WERI-Rb-1 (cell line): ENCODE measurements around the gene RUSC2.

ENCODE experiments used
- DNase-seq: peaks from one replicate; pipeline ENCODE4 v3.0.0-alpha.2; 2020
- H3K27ac ChIP-seq: fragments of 250-450 bp; sonication (Bioruptor Pico); 2 replicates; pipeline ENCODE4 v1.5.1; 2020; ENCODE audit warnings: mild to moderate bottlenecking, moderate library complexity
- H3K27me3 ChIP-seq: fragments of 250-450 bp; sonication (Bioruptor Pico); 2 replicates; pipeline ENCODE4 v1.5.1; 2021; ENCODE audit warnings: mild to moderate bottlenecking, low read depth, moderate library complexity; ENCODE audit not compliant: insufficient read depth, severe bottlenecking
- H3K36me3 ChIP-seq: fragments of 250-450 bp; sonication (Bioruptor Pico); 2 replicates; pipeline ENCODE4 v1.5.1; 2020; ENCODE audit warnings: mild to moderate bottlenecking, moderate library complexity
- H3K4me3 ChIP-seq: 2 replicates; pipeline ENCODE4 v1.5.1; 2011; ENCODE audit warnings: low read depth, mild to moderate bottlenecking, control low read depth, low read length
- H3K9me3 ChIP-seq: fragments of 250-450 bp; sonication (Bioruptor Pico); 2 replicates; pipeline ENCODE4 v1.5.1; 2021; ENCODE audit warnings: mild to moderate bottlenecking, moderate library complexity; ENCODE audit not compliant: severe bottlenecking
- TF ChIP-seq, protein P1 (sequence below): IDR thresholded peaks from 2 replicates; pipeline ENCODE4 v1.5.1; 2011; ENCODE audit warnings: low read depth, mild to moderate bottlenecking, control low read depth, inconsistent platforms, low read length

RUSC2 gene

GRCh38 chr9:35517552-35518224, 27.8 kb downstream of the RUSC2 start:
- Histone ChIP-seq H3K36me3 (no peaks in the 10 kb centered on the region), H3K9me3 (no peaks in the 10 kb centered on the region), H3K27me3 (no peaks in the 10 kb centered on the region), H3K4me3 (no peak overlapping the region), H3K27ac (no peak overlapping the region)
- no peak for DNase-seq
- TF ChIP-seq, protein P1, sequence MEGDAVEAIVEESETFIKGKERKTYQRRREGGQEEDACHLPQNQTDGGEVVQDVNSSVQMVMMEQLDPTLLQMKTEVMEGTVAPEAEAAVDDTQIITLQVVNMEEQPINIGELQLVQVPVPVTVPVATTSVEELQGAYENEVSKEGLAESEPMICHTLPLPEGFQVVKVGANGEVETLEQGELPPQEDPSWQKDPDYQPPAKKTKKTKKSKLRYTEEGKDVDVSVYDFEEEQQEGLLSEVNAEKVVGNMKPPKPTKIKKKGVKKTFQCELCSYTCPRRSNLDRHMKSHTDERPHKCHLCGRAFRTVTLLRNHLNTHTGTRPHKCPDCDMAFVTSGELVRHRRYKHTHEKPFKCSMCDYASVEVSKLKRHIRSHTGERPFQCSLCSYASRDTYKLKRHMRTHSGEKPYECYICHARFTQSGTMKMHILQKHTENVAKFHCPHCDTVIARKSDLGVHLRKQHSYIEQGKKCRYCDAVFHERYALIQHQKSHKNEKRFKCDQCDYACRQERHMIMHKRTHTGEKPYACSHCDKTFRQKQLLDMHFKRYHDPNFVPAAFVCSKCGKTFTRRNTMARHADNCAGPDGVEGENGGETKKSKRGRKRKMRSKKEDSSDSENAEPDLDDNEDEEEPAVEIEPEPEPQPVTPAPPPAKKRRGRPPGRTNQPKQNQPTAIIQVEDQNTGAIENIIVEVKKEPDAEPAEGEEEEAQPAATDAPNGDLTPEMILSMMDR = no peak

DNA sequence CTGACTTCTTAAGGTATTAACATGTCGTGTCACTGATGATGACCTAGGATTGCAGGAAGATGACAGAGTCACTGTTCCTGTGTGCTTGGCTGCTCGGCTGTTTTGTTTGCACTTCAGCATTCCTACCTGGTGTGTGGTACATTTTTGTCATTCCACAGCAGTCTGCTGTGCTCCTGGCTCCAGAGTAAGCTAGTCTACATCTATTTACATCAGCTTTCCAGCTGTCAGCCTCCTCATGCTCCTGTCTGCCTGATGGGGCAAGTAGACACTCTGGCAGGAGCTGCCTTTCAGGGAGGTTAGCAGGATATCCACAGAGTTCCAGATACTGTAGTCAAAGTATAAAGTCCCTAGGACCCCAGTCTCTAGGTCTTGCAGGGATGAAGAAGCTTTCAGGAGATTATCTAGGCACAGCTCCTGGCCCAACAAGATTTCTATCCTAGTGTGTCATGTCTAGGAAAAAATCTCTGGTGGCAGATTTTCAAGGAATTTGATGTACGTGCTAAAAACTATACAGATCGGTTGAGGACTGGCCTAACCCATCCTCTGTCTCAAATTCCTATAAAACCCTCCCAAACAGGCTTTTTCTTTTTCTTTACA, 28.4 kb downstream of the RUSC2 start:
- Histone ChIP-seq H3K27ac (no peak overlapping the region), H3K36me3 (no peaks in the 10 kb centered on the region), H3K4me3 (no peak overlapping the region), H3K9me3 (no peaks in the 10 kb centered on the region), H3K27me3 (no peaks in the 10 kb centered on the region)
- TF ChIP-seq, protein P1 = no peak
- no peak for DNase-seq

DNA sequence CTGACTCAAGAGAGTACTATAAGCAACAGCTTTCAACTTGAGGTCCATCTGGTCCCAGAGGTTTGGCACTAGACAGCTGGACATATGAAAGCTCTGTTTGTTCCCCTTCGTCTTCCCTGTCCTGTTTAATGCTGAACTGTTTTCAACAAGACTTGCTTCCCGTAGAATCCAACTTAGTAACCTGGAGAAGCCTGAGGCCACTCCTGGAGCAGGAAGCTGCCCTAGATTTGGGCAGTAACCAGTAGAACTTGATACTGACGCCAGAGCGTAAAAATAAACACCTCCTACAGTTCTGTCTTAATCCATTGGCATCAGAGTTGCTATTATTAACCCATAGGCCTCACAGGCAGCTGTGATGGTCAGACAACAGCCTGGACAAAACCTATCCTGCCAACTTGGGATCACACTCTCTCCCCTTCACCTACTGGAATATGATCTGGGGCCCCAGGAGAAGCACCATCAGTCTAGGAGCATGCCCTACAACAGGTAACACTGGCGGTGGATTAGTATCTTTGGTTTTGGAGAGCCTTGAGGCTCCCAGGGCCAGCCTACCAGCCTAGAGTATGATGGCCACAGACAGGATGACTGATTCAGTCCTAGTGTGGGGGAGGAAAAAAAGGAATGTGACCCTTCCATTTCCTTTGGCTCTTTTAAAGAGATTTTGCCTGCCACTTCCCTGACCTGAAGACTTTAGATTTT, 29.2 kb downstream of the RUSC2 start:
- no peaks in the 10 kb centered on the region for H3K9me3 ChIP-seq
- no peaks in the 10 kb centered on the region for H3K36me3 ChIP-seq
- TF ChIP-seq, protein P1 = no peak
- no peak overlapping the region for H3K27ac ChIP-seq
- no peak for DNase-seq
- H3K27me3 ChIP-seq = no peaks in the 10 kb centered on the region
- no peak overlapping the region for H3K4me3 ChIP-seq

DNA sequence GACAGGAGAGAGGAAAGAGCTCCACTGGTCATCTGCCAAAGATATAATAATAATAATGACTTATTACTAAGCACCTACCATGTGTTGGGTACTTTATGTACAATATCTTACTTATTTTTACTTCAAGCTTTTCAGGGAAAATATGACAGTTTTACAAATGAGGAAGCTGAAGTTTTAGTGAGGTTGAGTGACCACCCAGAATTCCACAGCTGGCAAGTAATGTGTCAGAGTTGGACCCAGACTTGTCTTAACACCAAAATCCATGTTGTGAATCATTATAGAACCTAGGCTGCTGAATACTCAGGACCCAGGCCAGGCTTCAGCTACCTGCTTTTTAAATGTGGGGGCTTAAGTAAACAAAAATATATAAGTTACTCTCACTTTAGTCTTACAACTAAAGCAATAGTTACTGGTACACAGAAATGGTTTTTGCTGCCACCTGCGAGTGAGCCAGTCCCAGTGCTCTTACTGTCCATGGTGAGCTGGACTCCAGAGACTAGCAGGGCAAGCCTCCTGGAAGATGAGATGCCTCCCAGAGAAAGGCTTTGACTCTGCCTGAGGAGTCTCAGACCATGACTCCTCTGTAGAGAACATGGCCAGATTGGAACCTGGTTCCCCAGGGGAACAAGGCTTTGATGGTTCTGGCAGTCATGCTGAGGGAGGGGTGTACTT, 29.9 kb downstream of the RUSC2 start:
- TF ChIP-seq, protein P1 = no peak

DNA sequence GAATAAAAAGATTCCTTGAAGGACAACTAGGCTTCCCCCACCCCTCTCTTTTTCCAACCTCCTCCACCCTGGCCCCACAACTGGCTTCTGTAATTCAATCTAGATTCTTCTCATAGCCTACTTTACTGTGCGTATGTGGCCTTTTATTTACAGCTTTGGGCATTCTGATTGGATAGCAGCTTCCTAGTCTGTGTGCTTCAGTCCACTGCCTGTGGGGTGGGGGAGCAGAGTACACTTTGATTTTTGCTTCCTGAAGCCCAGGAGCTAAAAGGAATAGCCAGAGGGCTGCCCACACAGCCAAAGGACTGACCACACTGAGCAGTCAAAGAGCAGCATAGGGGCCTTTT, 30.4 kb downstream of the RUSC2 start:
- Histone ChIP-seq H3K27me3 (no peaks in the 10 kb centered on the region), H3K9me3 (no peaks in the 10 kb centered on the region), H3K36me3 (no peaks in the 10 kb centered on the region), H3K27ac (no peak overlapping the region), H3K4me3 (no peak overlapping the region)
- TF ChIP-seq, protein P1 = no peak
- DNase-seq = no peak

More for the DNA sequence above, 29.9 kb downstream of the RUSC2 start:
- Histone ChIP-seq H3K4me3 (no peak overlapping the region), H3K27ac (no peak overlapping the region), H3K36me3 (no peaks in the 10 kb centered on the region), H3K27me3 (no peaks in the 10 kb centered on the region), H3K9me3 (no peaks in the 10 kb centered on the region)
- no peak for DNase-seq
